Measurements from ENCODE around the gene CKLF.
"Not testable (repeated sequence)": the region's sequence is repeated elsewhere in the genome, so short reads cannot be mapped to it uniquely, and the experiment has no call there.

CKLF gene

DNA sequence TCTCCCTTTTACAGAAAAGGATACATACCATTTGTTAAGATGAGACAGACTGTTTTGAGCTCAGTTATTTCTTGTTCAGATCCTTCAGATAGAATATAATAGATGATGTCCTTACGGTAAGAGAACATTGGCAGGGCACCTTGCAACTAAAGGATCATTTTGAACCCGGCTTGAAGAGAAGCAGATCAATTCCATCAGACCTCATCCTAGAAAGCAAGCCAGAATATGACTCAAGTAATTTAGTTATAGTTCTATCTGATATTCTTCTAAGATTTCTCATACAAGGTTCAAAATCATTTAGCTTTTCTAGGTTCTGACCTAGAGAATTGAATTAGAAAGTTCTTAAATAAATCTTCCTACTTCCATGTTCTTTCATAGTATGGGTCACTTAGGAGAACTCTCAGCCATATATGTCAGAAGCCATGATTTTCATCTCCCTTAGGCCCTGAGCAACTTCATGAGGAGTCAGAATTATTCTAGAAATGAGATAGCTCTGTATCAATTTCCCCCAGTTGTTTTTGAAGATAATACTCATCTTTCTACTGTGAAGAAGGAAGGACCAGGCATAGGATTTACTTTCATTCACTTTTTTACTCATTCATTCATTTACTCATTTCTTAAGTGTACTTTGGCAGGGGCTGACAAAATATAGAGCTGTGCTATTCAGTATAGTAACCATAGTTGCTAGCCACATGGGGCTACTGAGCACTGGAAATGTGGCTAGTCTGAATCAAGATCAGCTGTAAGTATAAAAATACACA, 11.4 kb downstream of the CKLF start:
- Histone ChIP-seq H3K27me3 (ENCODE audit: low read length) (no peaks in the 10 kb centered on the region), H3K9me3 (ENCODE audit: insufficient read depth, low read length) (no peaks in the 10 kb centered on the region), H3F3A (ENCODE audit: insufficient read depth) (no peaks in the 10 kb centered on the region), H3K9me2 (replicated peaks; ENCODE audit: insufficient read depth, low read length) (no peaks in the 10 kb centered on the region), H3K4me3 (ENCODE audit: insufficient read depth, low read length, poor library complexity, severe bottlenecking) (no peak overlapping the region), H4K20me1 (ENCODE audit: low read depth, low read length) (0 out of 2 replicates have a peak, but pooled peaks cover 4% of the 10 kb centered on the region), H3K9ac (ENCODE audit: low read length) (no peak overlapping the region), H2AFZ (ENCODE audit: low read depth, low read length, severe bottlenecking) (no peak overlapping the region), H3K4me2 (ENCODE audit: low read depth, low read length, poor library complexity, severe bottlenecking) (no peak overlapping the region), H3K27ac (ENCODE audit: low read depth, low read length) (no peak overlapping the region), H3K36me3 (ENCODE audit: low read length) (peaks cover 17% of the 10 kb centered on the region), H3K79me2 (ENCODE audit: insufficient read depth, low read length) (no peaks in the 10 kb centered on the region; the same call in 1 of the 2 replicates)
- TF ChIP-seq, protein P1, sequence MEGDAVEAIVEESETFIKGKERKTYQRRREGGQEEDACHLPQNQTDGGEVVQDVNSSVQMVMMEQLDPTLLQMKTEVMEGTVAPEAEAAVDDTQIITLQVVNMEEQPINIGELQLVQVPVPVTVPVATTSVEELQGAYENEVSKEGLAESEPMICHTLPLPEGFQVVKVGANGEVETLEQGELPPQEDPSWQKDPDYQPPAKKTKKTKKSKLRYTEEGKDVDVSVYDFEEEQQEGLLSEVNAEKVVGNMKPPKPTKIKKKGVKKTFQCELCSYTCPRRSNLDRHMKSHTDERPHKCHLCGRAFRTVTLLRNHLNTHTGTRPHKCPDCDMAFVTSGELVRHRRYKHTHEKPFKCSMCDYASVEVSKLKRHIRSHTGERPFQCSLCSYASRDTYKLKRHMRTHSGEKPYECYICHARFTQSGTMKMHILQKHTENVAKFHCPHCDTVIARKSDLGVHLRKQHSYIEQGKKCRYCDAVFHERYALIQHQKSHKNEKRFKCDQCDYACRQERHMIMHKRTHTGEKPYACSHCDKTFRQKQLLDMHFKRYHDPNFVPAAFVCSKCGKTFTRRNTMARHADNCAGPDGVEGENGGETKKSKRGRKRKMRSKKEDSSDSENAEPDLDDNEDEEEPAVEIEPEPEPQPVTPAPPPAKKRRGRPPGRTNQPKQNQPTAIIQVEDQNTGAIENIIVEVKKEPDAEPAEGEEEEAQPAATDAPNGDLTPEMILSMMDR (IDR thresholded peaks at IDR 0.05; ENCODE audit: insufficient read depth, low read length, poor library complexity, severe bottlenecking): no peak
- no peak for TF ChIP-seq EZH2phosphoT487 (conservative IDR thresholded peaks at IDR 0.05; ENCODE audit: low read length)

DNA sequence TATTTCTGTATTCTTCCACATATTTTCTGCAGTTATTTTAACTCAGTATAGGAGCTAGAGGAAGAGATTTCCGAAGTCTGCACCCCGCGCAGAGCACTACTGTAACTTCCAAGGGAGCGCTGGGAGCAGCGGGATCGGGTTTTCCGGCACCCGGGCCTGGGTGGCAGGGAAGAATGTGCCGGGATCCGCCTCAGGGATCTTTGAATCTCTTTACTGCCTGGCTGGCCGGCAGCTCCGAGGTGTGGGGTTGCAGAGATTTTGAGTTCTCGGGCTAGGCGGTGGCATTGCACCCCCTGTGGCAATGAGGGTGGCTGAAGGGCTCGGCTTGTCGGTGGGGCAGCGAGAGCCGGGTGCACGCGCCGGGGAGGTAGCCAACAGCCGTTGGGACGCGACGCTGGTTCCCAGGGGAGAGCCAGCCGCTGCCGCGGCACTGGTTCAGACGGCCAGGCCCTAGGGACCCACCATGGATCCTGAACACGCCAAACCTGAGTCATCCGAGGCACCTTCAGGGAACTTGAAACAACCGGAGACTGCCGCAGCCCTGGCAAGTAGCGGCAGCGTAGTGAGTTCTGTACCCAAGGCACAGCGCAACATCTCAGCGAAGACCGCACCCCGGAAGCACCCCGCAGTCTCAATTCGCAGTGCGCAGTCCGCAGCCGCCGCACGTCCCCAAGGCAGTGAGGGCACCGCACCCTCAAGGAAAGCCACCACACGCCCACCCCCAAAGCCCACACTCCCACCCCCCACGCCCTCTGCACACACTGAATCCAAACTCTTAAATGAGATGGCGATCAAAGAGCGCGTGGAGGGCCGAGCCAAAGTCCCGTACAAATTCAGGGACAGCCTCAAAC, 13.9 kb downstream of the CKLF start, which contains the start of gene CMTM1:
Gene CMTM1, plus strand, starts transcription at position 389 of the 851 bp plus-strand sequence. Its CDS starts 75 bp downstream, at position 464.
- peaks cover 10% of the 10 kb centered on the region; the same call in 1 of the 2 replicates for H3F3A ChIP-seq (ENCODE audit: insufficient read depth)
- peaks cover 22% of the 10 kb centered on the region for H3K36me3 ChIP-seq (ENCODE audit: low read length)
- H3K9me2 ChIP-seq (replicated peaks; ENCODE audit: insufficient read depth, low read length): no peaks in the 10 kb centered on the region
- H3K9me3 ChIP-seq (ENCODE audit: insufficient read depth, low read length): no peaks in the 10 kb centered on the region
- H2AFZ ChIP-seq (ENCODE audit: low read depth, low read length, severe bottlenecking): no peak within 1 kb of the TSS
- H3K4me3 ChIP-seq (ENCODE audit: insufficient read depth, low read length, poor library complexity, severe bottlenecking): no peak within 1 kb of the TSS
- H3K9ac ChIP-seq (ENCODE audit: low read length): no peak within 1 kb of the TSS
- no peaks in the 10 kb centered on the region for H4K20me1 ChIP-seq (ENCODE audit: low read depth, low read length)
- no peak for TF ChIP-seq EZH2phosphoT487 (conservative IDR thresholded peaks at IDR 0.05; ENCODE audit: low read length)
- TF ChIP-seq, protein P1 (IDR thresholded peaks at IDR 0.05; ENCODE audit: insufficient read depth, low read length, poor library complexity, severe bottlenecking): no peak
- no peaks in the 10 kb centered on the region; the same call in 1 of the 2 replicates for H3K79me2 ChIP-seq (ENCODE audit: insufficient read depth, low read length)
- H3K27me3 ChIP-seq (ENCODE audit: low read length): no peaks in the 10 kb centered on the region
- H3K27ac ChIP-seq (ENCODE audit: low read depth, low read length): no peak within 1 kb of the TSS
- no peak within 1 kb of the TSS for H3K4me2 ChIP-seq (ENCODE audit: low read depth, low read length, poor library complexity, severe bottlenecking)

DNA sequence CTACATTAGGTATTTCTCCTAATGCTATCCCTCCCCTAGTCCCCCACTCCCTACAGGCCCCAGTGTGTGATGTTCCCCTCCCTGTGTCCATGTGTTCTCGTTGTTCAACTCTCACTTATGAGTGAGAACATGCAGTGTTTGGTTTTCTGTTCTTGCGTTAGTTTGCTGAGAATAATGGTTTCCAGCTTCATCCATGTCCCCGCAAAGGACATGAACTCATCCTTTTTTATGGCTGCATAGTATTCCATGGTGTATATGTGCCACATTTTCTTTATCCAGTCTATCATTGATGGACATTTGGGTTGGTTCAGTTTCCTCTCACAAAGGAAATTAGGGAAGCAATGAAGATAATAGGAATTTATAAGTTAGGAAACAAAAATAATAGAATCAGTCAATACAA, 14.9 kb downstream of the CKLF start:
- H3K9me2 ChIP-seq (replicated peaks; ENCODE audit: insufficient read depth, low read length); H4K20me1 ChIP-seq (ENCODE audit: low read depth, low read length); H3K9me3 ChIP-seq (ENCODE audit: insufficient read depth, low read length); H2AFZ ChIP-seq (ENCODE audit: low read depth, low read length, severe bottlenecking); H3K4me2 ChIP-seq (ENCODE audit: low read depth, low read length, poor library complexity, severe bottlenecking); H3K27me3 ChIP-seq (ENCODE audit: low read length); H3K79me2 ChIP-seq (ENCODE audit: insufficient read depth, low read length); H3K4me3 ChIP-seq (ENCODE audit: insufficient read depth, low read length, poor library complexity, severe bottlenecking); H3F3A ChIP-seq (ENCODE audit: insufficient read depth); H3K27ac ChIP-seq (ENCODE audit: low read depth, low read length); H3K9ac ChIP-seq (ENCODE audit: low read length): not testable (repeated sequence)
- peaks cover 22% of the 10 kb centered on the region for H3K36me3 ChIP-seq (ENCODE audit: low read length)
